GM18907 (cell line): Measurements from ENCODE around the gene LRP1.

ENCODE experiments used
- ATAC-seq: cut with Tn5 transposase; IDR thresholded peaks from one replicate; pipeline ENCODE4 v1.9.1; 2021; ENCODE audit warnings: mild to moderate bottlenecking, moderate library complexity; ENCODE audit not compliant: unreplicated experiment

The LRP1 gene

DNA sequence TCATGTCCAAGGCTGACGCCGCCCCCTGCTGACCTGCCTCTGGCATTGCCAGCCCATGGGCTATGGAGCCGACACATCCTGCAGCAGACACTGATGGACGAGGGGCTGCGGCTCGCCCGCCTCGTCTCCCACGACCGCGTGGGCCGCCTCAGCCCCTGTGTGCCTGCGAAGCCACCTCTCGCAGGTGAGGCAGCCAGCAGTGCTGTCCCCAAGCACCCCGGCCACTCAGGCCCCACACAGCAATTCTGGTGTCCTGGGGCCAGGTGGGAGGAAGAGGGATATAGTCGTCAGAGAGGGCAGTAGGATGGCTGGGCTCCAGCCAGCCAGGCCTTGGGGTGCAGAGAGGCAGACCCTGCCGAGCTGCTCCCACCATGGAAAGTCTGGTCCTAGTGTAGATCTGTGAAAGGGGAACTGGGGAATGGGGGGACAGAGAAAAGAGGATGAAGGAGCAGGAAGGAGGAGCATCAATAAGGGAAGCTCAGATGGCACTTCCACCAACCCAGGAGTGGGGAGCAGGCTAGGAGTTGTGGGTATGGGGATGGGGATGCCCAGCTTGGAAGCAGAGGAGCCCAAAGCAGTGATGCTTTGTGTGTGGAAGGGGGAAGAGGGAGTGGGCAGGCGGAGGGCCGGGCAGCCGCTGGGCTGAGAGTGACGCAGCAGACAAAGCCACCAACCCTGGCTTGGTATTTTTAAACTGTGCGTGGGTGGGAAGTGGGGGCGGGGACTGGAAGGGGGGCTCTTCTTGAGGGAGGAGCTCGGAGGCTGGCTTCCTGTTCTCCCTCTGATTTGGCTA lies 34.7 kb upstream of the LRP1 start:
- no peak for ATAC-seq

- ATAC-seq = no peak
Observed at GRCh38 chr12:57094208-57095160, 33.8 kb upstream of the LRP1 start.

- ATAC-seq = no peak
Observed at GRCh38 chr12:57095440-57095839, 32.8 kb upstream of the LRP1 start.

- no peak for ATAC-seq
Observed at GRCh38 chr12:57096099-57096572, 32.1 kb upstream of the LRP1 start.

DNA sequence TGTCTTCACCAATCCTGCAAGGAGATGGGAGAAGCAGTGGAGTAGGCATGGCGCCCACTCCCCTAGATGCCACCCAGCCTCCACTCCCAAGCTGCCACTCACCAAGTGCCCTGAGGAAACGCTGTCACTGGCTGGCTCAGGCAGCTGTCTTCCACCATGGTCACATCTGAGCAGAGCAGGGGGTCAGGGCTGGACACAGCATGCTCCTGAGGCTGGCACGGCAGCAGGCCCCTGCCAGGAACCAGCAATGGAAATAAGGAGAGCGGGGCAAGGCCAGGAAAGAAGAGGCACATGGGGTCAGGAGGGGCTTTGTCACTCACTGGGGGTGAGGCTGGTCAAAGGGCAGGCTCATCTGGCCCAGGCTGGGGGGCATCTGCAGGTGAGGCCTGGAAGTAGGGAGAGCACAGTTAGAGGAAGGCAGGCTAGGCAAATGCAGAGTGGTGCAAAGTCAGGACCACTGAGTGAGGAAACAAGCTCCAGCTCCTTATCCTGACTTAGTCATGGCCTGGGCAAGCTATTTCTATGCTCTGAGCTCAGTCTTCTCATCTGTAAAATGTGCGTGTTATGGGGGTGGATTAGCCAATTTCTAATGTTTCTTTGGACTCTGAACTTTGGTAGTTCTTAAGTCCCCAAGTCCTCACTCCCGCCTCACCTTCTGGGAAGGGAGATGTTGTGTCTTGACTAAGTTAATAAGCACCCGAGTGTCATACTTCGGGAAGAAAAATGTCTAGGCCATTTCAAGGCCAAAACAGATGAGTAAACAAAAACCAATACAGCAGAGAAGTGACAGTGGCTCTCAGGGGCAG lies 31.3 kb upstream of the LRP1 start:
- ATAC-seq = no peak

- no peak for ATAC-seq
Observed at GRCh38 chr12:57097554-57097835, 30.8 kb upstream of the LRP1 start.

DNA sequence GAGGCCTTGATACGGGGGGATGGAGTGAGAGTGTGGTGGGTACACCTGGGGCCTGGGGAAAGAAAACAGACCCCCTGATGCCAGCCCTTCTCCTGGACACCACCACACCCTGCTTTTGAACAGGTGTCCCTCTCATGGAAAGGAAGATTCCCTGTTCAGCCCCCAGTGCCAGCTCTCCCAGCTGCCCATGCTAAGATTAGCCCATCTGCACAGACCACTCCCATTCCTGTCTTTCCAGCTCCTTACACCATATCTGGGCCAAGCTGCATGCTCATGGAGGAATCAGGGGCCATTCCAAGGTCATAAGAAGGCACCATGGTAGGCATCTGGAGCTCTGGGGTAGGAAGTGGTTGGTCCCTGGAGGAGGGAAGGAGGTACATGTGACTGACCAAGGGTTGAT lies 29.7 kb upstream of the LRP1 start:
- no peak for ATAC-seq

DNA sequence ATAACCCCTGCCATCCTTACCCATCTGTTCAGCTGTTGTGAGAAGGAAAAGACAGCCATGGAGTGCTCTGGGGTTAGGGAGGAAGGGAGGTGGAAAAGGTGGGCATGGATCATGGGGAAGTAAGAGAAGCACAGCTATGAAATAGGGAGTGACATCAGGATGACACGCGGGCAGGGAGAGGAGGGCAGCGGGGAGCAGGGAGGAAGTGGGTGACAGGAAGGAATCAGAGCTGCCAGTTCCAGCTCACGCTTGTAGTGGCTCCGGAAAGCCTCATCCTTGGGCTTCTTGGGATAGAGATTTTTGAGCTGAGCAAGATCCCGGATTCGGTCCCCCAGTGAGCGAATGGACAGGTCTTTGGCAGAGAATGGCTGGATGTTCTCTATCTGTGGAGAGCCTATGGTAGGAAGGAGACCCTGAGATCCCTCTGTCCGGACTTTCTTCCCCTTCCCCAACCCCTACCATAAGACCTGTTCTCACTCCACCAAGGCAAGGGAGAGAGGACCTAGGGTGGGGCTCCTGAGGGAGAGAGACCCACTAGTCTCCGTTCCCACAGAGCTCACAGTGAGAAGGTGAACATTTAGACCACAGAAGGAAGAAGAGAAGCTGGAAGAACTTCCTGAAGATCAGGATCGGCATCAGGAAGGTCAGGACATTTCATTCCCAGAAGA lies 29.1 kb upstream of the LRP1 start:
- no peak for ATAC-seq

DNA sequence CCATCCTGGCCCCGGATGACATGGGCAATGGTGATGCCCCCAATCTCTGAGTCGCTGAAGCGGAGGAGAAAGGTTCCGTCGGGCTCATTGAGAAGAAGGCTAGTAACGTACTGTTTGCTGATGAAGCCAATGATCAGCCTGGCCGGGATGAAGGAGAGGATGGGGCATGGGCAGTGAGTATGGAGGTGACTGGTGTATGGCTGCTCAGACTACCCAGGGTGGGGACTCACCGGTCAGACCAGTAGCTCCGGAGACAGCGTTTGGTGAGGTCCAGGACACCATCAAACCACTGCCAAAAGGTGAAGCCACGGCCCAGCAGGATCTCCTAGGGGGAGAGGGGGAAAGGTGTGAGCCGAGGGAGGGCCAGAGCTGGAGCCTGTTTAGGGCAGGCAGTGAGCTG lies 28.5 kb upstream of the LRP1 start:
- no peak for ATAC-seq

DNA sequence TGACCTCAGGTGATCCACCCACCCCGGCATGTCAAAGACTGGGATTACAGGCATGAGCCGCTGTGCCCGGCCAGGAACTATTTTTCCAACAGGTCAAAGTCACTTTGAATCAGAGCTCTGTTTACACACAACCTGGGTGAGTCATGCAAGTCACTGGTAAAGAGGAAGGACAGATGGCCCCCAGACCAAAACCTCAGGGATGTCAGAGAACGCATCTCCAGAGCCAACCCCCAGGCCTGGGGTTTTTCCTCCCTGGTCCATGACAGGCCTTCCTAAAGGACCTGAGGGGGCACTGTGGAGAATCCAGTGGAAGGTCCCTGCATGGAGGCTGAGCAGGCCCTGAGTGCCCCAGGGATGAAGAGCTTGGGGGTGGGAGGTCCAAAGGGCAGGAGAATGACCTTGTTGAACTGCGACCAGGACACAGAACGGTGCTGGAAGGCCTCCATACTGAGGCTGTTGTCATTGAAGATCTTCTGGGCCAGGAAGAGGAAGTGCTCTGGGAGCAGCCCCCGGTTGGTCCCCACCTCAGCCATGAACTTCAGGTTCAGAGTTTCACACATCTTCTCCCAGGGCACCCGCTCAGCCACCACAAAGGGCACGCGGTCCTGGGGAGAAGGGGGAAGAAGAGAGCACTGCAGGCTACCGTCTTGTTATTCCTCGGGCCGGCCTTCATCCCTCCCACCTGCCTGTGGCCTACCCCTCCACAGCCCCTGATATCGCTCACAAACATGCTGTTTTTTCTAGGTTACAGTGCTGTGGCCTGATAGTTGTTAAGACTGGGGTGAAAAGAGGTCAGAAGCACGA lies 26.2 kb upstream of the LRP1 start:
- no peak for ATAC-seq

- ATAC-seq = no peak
Observed at GRCh38 chr12:57103856-57104255, 24.4 kb upstream of the LRP1 start.

GRCh38 chr12:57104292-57104910 lies 23.9 kb upstream of the LRP1 start:
- ATAC-seq = no peak

GRCh38 chr12:57105011-57105753 lies 23.1 kb upstream of the LRP1 start:
- ATAC-seq = no peak

DNA sequence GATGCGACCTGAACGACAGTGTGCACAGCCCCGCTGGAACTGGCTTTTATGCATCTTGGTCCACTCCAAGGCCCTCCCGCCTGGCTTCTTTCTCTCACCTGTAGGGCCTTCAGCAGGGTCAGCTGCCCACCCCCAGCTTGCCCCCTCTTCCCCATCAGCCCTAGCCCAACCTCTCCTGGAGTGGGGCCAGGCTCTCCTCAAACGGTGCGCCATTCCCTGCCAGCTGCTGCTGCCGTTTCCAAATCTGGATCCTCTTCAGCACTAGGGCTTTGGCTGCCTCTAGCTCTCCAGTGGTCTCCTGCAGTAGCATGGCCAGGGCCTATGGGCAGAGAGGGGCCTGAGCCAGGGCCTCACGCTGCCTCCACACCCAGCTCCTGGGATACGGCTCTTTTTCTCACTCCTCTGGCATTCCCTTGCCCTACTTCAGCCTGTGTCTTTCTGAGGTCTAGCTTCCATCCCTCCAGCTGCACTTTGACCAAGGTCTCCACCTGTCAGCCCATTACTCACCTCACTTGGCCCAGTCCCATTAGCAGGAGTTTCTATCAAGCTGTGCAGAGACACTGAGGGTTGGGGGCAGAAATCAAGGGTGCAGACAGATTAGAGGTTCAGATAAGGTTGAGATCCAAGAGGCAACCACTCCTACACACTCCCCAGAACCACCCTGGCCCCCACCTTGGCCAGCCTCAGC lies 22.1 kb upstream of the LRP1 start:
- ATAC-seq = no peak

DNA sequence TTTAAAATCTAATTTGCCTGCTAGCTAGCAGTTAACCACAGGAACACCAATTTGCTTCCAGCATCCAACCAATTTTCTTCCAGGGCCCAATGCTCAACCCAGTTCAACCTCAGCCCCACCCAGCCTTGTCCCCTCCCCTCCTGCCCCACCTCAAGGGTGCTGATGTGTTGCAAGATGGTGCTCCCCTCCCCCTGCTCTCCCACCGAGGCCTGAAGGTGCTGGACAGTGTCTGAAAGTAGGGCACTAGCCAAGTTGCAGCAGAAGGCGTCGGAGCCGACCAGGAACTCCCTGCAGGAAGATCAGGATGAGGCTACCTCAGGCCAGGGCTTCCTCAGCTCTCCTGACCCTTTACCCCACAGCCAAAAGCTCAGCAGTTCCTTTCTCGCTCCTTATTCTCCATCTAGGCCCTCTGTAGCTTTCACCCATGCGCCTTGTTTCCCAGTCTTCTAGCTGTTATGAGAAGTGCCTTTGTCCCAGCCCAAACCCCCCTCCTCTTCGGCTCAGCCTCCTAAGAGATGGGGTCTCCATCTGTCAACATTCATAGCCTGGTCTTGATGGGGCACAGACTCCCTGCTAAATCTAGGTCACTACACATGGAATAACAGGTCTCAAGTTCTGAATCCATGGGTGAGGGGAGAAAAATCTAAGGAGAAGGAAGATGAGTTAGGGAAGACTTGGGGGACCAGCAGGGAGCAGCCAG lies 20.7 kb upstream of the LRP1 start:
- no peak for ATAC-seq

GRCh38 chr12:57109207-57110103 lies 18.8 kb upstream of the LRP1 start:
- no peak for ATAC-seq
